SK-N-SH treated with all-trans-retinoic acid at 6 μM for 48 hours (cell line): Measurements from ENCODE around the gene TFEB.

Experiments used
- ATAC-seq: fragments of 200-7000 bp; cut with Tn5 transposase; 3 replicates; pipeline ENCODE4 v1.9.1; 2020; ENCODE audit warnings: mild to moderate bottlenecking, moderate library complexity
- ARNTL ChIP-seq: fragments of 450-650 bp; formaldehyde crosslinking; IDR thresholded peaks from 2 replicates; pipeline ENCODE4 v1.5.0; 2020; ENCODE audit warnings: low read depth, mild to moderate bottlenecking, moderate library complexity, borderline replicate concordance
- BACH2 ChIP-seq: fragments of 250-450 bp; sonication (Bioruptor Pico); IDR thresholded peaks from 2 replicates; pipeline ENCODE4 v1.9.0; 2021; ENCODE audit warnings: mild to moderate bottlenecking, borderline replicate concordance
- CSDC2 ChIP-seq: fragments of 250-450 bp; sonication (Bioruptor Pico); IDR thresholded peaks from 2 replicates; pipeline ENCODE4 v1.5.0; 2020; ENCODE audit warnings: mild to moderate bottlenecking, moderate library complexity
- ESRRG ChIP-seq: fragments of 250-450 bp; sonication (Bioruptor Pico); IDR thresholded peaks from 2 replicates; pipeline ENCODE4 v1.6.1; 2021; ENCODE audit warnings: mild to moderate bottlenecking
- GLIS3 ChIP-seq: fragments of 250-450 bp; sonication (Bioruptor Pico); IDR thresholded peaks from 2 replicates; pipeline ENCODE4 v1.5.0; 2020; ENCODE audit warnings: mild to moderate bottlenecking, moderate library complexity
- ISL1 ChIP-seq: fragments of 250-450 bp; sonication (Bioruptor Pico); IDR thresholded peaks from 2 replicates; pipeline ENCODE4 v2.1.2; 2022; ENCODE audit warnings: mild to moderate bottlenecking, moderate library complexity
- OSR1 ChIP-seq: fragments of 250-450 bp; sonication (Bioruptor Pico); IDR thresholded peaks from 2 replicates; pipeline ENCODE4 v1.8.0; 2022; ENCODE audit warnings: moderate library complexity, mild to moderate bottlenecking, inconsistent platforms
- PPARA ChIP-seq: fragments of 250-450 bp; sonication (Bioruptor Pico); IDR thresholded peaks from 2 replicates; pipeline ENCODE4 v1.5.0; 2020; ENCODE audit warnings: mild to moderate bottlenecking, borderline replicate concordance
- RARB ChIP-seq: fragments of 250-450 bp; sonication (Bioruptor Pico); IDR thresholded peaks from 2 replicates; pipeline ENCODE4 v1.8.0; 2021; ENCODE audit warnings: mild to moderate bottlenecking, moderate library complexity
- SNAI2 ChIP-seq: fragments of 250-450 bp; sonication (Bioruptor Pico); IDR thresholded peaks from 2 replicates; pipeline ENCODE4 v1.5.0; 2020; ENCODE audit warnings: mild to moderate bottlenecking, moderate library complexity
- TCF4 ChIP-seq: fragments of 250-450 bp; sonication (Bioruptor Pico); IDR thresholded peaks from 2 replicates; pipeline ENCODE4 v1.8.0; 2021; ENCODE audit warnings: mild to moderate bottlenecking, moderate library complexity, borderline replicate concordance
- TOX ChIP-seq: fragments of 250-450 bp; sonication (Bioruptor Pico); IDR thresholded peaks from 2 replicates; pipeline ENCODE4 v1.8.0; 2021; ENCODE audit warnings: mild to moderate bottlenecking, moderate library complexity, borderline replicate concordance
- ZC3H10 ChIP-seq: fragments of 250-450 bp; sonication (Bioruptor Pico); IDR thresholded peaks from 2 replicates; pipeline ENCODE4 v1.5.1; 2021; ENCODE audit warnings: mild to moderate bottlenecking, moderate library complexity
- ZFP3 ChIP-seq: fragments of 250-450 bp; sonication (Bioruptor Pico); IDR thresholded peaks from 2 replicates; pipeline ENCODE4 v1.5.0; 2020; ENCODE audit warnings: mild to moderate bottlenecking, moderate library complexity
- ZFP30 ChIP-seq: fragments of 450-650 bp; formaldehyde crosslinking; IDR thresholded peaks from 2 replicates; pipeline ENCODE4 v1.5.0; 2022; ENCODE audit warnings: mild to moderate bottlenecking, moderate library complexity
- ZNF565 ChIP-seq: fragments of 450-650 bp; formaldehyde crosslinking; conservative IDR thresholded peaks from 2 replicates; pipeline ENCODE4 v1.5.0; 2020; ENCODE audit warnings: low read depth, mild to moderate bottlenecking, moderate library complexity
- ZNF70 ChIP-seq: fragments of 450-650 bp; formaldehyde crosslinking; IDR thresholded peaks from 2 replicates; pipeline ENCODE4 v1.5.0; 2020; ENCODE audit warnings: mild to moderate bottlenecking, moderate library complexity
- ZNF8 ChIP-seq: fragments of 450-650 bp; formaldehyde crosslinking; IDR thresholded peaks from 2 replicates; pipeline ENCODE4 v1.5.0; 2020; ENCODE audit warnings: mild to moderate bottlenecking, moderate library complexity
- TF ChIP-seq, protein P1 (sequence below): fragments of 250-450 bp; sonication (Bioruptor Pico); IDR thresholded peaks from 2 replicates; pipeline ENCODE4 v1.8.0; 2020; ENCODE audit warnings: mild to moderate bottlenecking, moderate library complexity, borderline replicate concordance
- TF ChIP-seq, protein P2 (sequence below): fragments of 250-450 bp; sonication (Bioruptor Pico); IDR thresholded peaks from 2 replicates; pipeline ENCODE4 v1.5.1; 2020; ENCODE audit warnings: low read depth, mild to moderate bottlenecking, moderate library complexity
- TF ChIP-seq, protein P3 (sequence below): fragments of 250-450 bp; sonication (Bioruptor Pico); IDR thresholded peaks from 2 replicates; pipeline ENCODE4 v1.8.0; 2021; ENCODE audit warnings: low read depth, mild to moderate bottlenecking, moderate library complexity, borderline replicate concordance
- TF ChIP-seq, protein P4 (sequence below): fragments of 250-450 bp; sonication (Bioruptor Pico); IDR thresholded peaks from 2 replicates; pipeline ENCODE4 v1.5.1; 2021; ENCODE audit warnings: mild to moderate bottlenecking, moderate library complexity

The TFEB gene

DNA sequence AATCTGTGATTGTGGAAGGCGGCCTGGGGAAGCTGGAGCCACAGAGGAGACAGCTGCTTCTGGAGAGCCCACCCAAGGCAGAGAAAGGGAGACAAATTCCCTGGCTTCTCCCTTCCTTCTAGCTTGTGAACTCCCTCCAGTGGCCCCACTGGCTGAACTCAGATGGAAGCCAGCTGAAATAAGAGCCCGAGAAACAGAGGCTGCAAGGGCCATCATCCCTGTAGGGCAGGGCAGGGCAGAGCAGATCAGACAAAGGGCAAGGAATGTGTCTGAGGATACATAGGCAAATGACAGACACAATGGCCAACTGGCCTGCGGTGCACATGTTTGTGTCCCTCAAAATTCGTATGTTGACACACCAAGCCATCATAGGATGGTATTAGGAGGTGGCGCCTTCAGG lies 71.8 kb downstream of the TFEB start:
- no peak for ATAC-seq
- TF ChIP-seq TCF4 (CRISPR knock-in tag), result no peak
- TF ChIP-seq, protein P1, sequence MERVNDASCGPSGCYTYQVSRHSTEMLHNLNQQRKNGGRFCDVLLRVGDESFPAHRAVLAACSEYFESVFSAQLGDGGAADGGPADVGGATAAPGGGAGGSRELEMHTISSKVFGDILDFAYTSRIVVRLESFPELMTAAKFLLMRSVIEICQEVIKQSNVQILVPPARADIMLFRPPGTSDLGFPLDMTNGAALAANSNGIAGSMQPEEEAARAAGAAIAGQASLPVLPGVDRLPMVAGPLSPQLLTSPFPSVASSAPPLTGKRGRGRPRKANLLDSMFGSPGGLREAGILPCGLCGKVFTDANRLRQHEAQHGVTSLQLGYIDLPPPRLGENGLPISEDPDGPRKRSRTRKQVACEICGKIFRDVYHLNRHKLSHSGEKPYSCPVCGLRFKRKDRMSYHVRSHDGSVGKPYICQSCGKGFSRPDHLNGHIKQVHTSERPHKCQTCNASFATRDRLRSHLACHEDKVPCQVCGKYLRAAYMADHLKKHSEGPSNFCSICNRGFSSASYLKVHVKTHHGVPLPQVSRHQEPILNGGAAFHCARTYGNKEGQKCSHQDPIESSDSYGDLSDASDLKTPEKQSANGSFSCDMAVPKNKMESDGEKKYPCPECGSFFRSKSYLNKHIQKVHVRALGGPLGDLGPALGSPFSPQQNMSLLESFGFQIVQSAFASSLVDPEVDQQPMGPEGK (CRISPR knock-in tag), result no peak
- TF ChIP-seq, protein P2, sequence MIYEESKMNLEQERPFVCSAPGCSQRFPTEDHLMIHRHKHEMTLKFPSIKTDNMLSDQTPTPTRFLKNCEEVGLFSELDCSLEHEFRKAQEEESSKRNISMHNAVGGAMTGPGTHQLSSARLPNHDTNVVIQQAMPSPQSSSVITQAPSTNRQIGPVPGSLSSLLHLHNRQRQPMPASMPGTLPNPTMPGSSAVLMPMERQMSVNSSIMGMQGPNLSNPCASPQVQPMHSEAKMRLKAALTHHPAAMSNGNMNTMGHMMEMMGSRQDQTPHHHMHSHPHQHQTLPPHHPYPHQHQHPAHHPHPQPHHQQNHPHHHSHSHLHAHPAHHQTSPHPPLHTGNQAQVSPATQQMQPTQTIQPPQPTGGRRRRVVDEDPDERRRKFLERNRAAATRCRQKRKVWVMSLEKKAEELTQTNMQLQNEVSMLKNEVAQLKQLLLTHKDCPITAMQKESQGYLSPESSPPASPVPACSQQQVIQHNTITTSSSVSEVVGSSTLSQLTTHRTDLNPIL (CRISPR knock-in tag), result no peak
- TF ChIP-seq, protein P3, sequence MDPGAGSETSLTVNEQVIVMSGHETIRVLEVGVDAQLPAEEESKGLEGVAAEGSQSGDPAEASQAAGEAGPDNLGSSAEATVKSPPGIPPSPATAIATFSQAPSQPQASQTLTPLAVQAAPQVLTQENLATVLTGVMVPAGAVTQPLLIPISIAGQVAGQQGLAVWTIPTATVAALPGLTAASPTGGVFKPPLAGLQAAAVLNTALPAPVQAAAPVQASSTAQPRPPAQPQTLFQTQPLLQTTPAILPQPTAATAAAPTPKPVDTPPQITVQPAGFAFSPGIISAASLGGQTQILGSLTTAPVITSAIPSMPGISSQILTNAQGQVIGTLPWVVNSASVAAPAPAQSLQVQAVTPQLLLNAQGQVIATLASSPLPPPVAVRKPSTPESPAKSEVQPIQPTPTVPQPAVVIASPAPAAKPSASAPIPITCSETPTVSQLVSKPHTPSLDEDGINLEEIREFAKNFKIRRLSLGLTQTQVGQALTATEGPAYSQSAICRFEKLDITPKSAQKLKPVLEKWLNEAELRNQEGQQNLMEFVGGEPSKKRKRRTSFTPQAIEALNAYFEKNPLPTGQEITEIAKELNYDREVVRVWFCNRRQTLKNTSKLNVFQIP, result no peak
- TF ChIP-seq RARB (CRISPR knock-in tag), result no peak
- TF ChIP-seq ZFP3 (CRISPR knock-in tag), result no peak

DNA sequence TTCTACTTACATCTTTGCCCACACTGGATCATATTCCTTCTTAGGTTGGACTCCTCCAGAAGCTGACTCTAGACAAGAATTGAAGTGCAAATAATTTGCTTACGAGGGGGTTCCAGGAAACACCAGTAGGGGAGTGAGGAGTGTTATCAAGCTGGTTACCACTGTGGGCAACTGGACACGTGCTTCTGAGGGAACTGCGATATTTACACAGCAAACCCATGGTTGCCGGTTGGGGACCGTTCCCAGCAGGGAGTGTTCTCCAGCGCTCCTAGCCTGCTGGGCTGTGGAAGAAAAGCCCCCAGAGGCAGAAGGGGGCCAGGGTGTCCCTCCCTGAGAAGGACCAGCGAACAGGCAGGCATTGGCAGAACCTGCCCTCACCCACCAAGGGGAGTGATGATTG lies 75.5 kb downstream of the TFEB start:
- TF ChIP-seq ZFP30 (CRISPR knock-in tag) (no peak), ZFP3 (CRISPR knock-in tag) (no peak), ISL1 (no peak), ESRRG (CRISPR knock-in tag) (no peak), OSR1 (no peak), ARNTL (CRISPR knock-in tag) (no peak), ZNF70 (CRISPR knock-in tag) (no peak), GLIS3 (CRISPR knock-in tag) (no peak), ZC3H10 (no peak), BACH2 (CRISPR knock-in tag) (no peak), SNAI2 (CRISPR knock-in tag) (no peak), TCF4 (CRISPR knock-in tag) (no peak), ZNF565 (CRISPR knock-in tag) (no peak), CSDC2 (CRISPR knock-in tag) (no peak)
- TF ChIP-seq, protein P3, result no peak
- TF ChIP-seq, protein P2 (CRISPR knock-in tag), result no peak
- no peak for ATAC-seq

DNA sequence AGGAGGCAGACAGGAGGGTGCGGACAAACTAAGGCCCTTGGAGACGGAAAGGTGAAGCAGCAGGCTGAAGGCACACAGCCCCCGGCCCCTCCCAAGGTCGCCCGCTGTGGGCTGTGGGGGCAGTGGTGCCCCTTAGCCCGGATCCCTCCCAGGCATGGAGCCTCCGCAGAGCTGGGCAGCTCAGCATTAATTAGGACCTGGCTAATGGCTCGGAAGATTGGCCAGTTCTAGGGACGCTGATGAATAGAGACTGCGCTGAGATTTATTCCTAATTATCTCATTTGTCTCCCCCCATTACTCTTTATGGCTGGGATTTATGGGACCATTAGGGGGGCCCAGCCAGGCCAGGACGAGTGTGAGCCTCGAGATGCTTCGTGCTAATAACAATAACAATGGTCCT lies 76.8 kb downstream of the TFEB start:
- TF ChIP-seq ZNF565 (CRISPR knock-in tag), result no peak
- TF ChIP-seq, protein P4, sequence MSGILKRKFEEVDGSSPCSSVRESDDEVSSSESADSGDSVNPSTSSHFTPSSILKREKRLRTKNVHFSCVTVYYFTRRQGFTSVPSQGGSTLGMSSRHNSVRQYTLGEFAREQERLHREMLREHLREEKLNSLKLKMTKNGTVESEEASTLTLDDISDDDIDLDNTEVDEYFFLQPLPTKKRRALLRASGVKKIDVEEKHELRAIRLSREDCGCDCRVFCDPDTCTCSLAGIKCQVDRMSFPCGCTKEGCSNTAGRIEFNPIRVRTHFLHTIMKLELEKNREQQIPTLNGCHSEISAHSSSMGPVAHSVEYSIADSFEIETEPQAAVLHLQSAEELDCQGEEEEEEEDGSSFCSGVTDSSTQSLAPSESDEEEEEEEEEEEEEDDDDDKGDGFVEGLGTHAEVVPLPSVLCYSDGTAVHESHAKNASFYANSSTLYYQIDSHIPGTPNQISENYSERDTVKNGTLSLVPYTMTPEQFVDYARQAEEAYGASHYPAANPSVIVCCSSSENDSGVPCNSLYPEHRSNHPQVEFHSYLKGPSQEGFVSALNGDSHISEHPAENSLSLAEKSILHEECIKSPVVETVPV (CRISPR knock-in tag), result no peak
- no peak for TF ChIP-seq ARNTL (CRISPR knock-in tag)
- TF ChIP-seq, protein P3, result no peak
- TF ChIP-seq, protein P1 (CRISPR knock-in tag), result no peak
- TF ChIP-seq TOX (CRISPR knock-in tag), result no peak
- no peak for TF ChIP-seq ZNF70 (CRISPR knock-in tag)
- TF ChIP-seq SNAI2 (CRISPR knock-in tag), result no peak
- TF ChIP-seq CSDC2 (CRISPR knock-in tag), result no peak
- no peak for TF ChIP-seq ISL1
- TF ChIP-seq PPARA (CRISPR knock-in tag), result no peak
- no peak for TF ChIP-seq ZNF8 (CRISPR knock-in tag)
- TF ChIP-seq, protein P2 (CRISPR knock-in tag), result no peak
- TF ChIP-seq ZFP3 (CRISPR knock-in tag), result no peak
- TF ChIP-seq BACH2 (CRISPR knock-in tag), result no peak
- TF ChIP-seq GLIS3 (CRISPR knock-in tag), result no peak
- no peak for TF ChIP-seq RARB (CRISPR knock-in tag)
- no peak for TF ChIP-seq ZC3H10
- no peak for TF ChIP-seq OSR1
- ATAC-seq, result no peak
